OCI-LY1 (cell line): ENCODE data around the gene LACC1.

Source experiments
- H2AFZ ChIP-seq: fragments of 200-600 bp; sonication (generic), shearing (Covaris generic); 2 replicates; pipeline ENCODE4 v1.6.0; 2014; ENCODE audit warnings: antibody characterized with exemption, mild to moderate bottlenecking, low read length
- H3F3A ChIP-seq: fragments of 200-600 bp; sonication (generic), shearing (Covaris generic); 2 replicates; pipeline ENCODE4 v1.6.0; 2014; ENCODE audit warnings: mild to moderate bottlenecking, antibody characterized with exemption, low read length, moderate library complexity; ENCODE audit not compliant: insufficient read depth
- H3K27ac ChIP-seq: fragments of 200-600 bp; sonication (generic); 2 replicates; pipeline ENCODE4 v1.5.1; 2014; ENCODE audit warnings: low read length, mixed run types, mild to moderate bottlenecking, low read depth; ENCODE audit not compliant: poor library complexity, severe bottlenecking
- H3K27me3 ChIP-seq: fragments of 200-600 bp; sonication (generic); 2 replicates; pipeline ENCODE4 v1.6.0; 2014; ENCODE audit warnings: antibody characterized with exemption, mild to moderate bottlenecking, low read length, moderate library complexity; ENCODE audit not compliant: insufficient read depth
- H3K36me3 ChIP-seq: fragments of 200-600 bp; sonication (generic); 2 replicates; pipeline ENCODE4 v1.6.1; 2014; ENCODE audit warnings: mild to moderate bottlenecking, antibody characterized with exemption, low read length, moderate library complexity, mixed read lengths; ENCODE audit not compliant: insufficient read depth
- H3K4me1 ChIP-seq: fragments of 200-600 bp; sonication (generic); 2 replicates; pipeline ENCODE4 v1.5.1; 2014; ENCODE audit warnings: mild to moderate bottlenecking, low read length, moderate library complexity; ENCODE audit not compliant: insufficient read depth, severe bottlenecking
- H3K4me2 ChIP-seq: fragments of 200-600 bp; sonication (generic), shearing (Covaris generic); 2 replicates; pipeline ENCODE4 v1.6.1; 2014; ENCODE audit warnings: low read length
- H3K4me3 ChIP-seq: fragments of 200-600 bp; sonication (generic); 2 replicates; pipeline ENCODE4 v1.5.1; 2014; ENCODE audit warnings: low read length, low read depth, mild to moderate bottlenecking, mixed read lengths; ENCODE audit not compliant: poor library complexity, severe bottlenecking
- H3K79me2 ChIP-seq: fragments of 200-600 bp; shearing (Covaris generic); 2 replicates; pipeline ENCODE4 v1.6.1; 2016; ENCODE audit warnings: mixed run types, low read length, mixed read lengths; ENCODE audit not compliant: insufficient read depth
- H3K9ac ChIP-seq: fragments of 200-600 bp; sonication (generic), shearing (Covaris generic); 2 replicates; pipeline ENCODE4 v1.6.1; 2014; ENCODE audit warnings: mild to moderate bottlenecking, low read length, mixed read lengths
- H3K9me2 ChIP-seq: fragments of 200-600 bp; sonication (generic), shearing (Covaris generic); 2 replicates; pipeline ENCODE4 v1.6.1; 2014; ENCODE audit warnings: low read depth, mild to moderate bottlenecking, low read length, mixed read lengths
- H3K9me3 ChIP-seq: fragments of 200-600 bp; shearing (Covaris generic); 2 replicates; pipeline ENCODE4 v1.6.1; 2014; ENCODE audit warnings: low read length, mixed read lengths
- H4K20me1 ChIP-seq: fragments of 200-600 bp; sonication (generic), shearing (Covaris generic); 2 replicates; pipeline ENCODE4 v1.6.0; 2016; ENCODE audit warnings: mild to moderate bottlenecking, low read length; ENCODE audit not compliant: insufficient read depth
- EZH2 ChIP-seq: fragments of 200-600 bp; sonication (generic), shearing (Covaris generic); IDR thresholded peaks from 2 replicates; pipeline ENCODE4 v1.8.0; 2017; ENCODE audit warnings: borderline replicate concordance, mixed run types, mild to moderate bottlenecking, antibody characterized with exemption, low read length, moderate library complexity, mixed read lengths
- TF ChIP-seq, protein P1 (sequence below): fragments of 200-600 bp; sonication (generic), shearing (Covaris generic); IDR thresholded peaks from 2 replicates; pipeline ENCODE4 v1.5.1; 2017; ENCODE audit warnings: mild to moderate bottlenecking, antibody characterized with exemption, low read length, moderate library complexity, mixed read lengths

Gene LACC1

DNA sequence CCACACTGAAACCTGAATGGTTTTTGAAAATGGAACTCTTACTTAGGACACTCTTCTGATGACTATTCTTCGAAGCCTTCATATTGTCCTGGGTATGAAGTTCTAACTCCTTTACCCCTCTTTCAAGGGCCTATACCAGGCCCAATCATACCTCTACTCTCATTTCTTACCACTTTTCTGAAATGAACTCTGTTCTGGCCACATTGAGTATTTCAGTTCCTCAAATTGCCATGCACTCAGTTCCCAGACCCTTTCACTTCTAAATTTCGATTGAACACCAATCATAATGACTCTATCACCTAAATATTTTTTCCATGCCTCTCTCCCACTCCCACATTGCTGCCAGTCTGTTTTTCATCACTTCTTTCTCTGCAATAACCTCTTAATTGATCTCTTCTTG, 53.7 kb downstream of the LACC1 start:
- Histone ChIP-seq H3K4me1 (no peaks in the 10 kb centered on the region), H3K36me3 (no peaks in the 10 kb centered on the region), H4K20me1 (no peaks in the 10 kb centered on the region), H3K9me2 (no peaks in the 10 kb centered on the region), H3K4me2 (no peak overlapping the region), H3F3A (no peaks in the 10 kb centered on the region), H3K79me2 (no peaks in the 10 kb centered on the region), H2AFZ (no peak overlapping the region), H3K27me3 (no peaks in the 10 kb centered on the region), H3K9ac (no peak overlapping the region), H3K4me3 (no peak overlapping the region), H3K27ac (no peak overlapping the region), H3K9me3 (peaks cover 2% of the 10 kb centered on the region; the same call in 1 of the 2 replicates)
- no peak for TF ChIP-seq EZH2
- TF ChIP-seq, protein P1, sequence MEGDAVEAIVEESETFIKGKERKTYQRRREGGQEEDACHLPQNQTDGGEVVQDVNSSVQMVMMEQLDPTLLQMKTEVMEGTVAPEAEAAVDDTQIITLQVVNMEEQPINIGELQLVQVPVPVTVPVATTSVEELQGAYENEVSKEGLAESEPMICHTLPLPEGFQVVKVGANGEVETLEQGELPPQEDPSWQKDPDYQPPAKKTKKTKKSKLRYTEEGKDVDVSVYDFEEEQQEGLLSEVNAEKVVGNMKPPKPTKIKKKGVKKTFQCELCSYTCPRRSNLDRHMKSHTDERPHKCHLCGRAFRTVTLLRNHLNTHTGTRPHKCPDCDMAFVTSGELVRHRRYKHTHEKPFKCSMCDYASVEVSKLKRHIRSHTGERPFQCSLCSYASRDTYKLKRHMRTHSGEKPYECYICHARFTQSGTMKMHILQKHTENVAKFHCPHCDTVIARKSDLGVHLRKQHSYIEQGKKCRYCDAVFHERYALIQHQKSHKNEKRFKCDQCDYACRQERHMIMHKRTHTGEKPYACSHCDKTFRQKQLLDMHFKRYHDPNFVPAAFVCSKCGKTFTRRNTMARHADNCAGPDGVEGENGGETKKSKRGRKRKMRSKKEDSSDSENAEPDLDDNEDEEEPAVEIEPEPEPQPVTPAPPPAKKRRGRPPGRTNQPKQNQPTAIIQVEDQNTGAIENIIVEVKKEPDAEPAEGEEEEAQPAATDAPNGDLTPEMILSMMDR: no peak

DNA sequence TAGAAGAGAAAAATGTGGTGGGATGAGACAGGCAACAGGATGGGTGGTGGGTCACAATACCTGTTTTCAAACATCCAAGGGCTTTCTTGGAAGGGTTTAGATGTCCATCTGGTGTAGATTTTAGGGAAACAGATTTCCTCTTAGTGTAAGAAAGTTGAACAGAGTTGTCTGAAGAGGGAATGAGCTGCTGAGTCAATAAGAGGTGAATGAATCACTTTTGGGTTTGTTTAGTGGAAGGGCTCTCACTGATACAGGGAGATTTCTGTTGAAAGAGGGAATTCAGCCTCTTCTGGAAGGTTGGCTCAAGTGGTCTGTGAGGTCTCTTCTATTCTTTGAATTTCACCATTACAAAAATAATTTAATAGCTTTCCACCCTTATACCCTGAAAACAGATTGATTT, 54.6 kb downstream of the LACC1 start:
- H3K9me2 ChIP-seq: no peaks in the 10 kb centered on the region
- no peaks in the 10 kb centered on the region for H4K20me1 ChIP-seq
- H3K4me3 ChIP-seq: no peak overlapping the region
- no peaks in the 10 kb centered on the region for H3K36me3 ChIP-seq
- no peak for TF ChIP-seq EZH2
- TF ChIP-seq, protein P1: no peak
- H3K9ac ChIP-seq: no peak overlapping the region
- no peaks in the 10 kb centered on the region for H3F3A ChIP-seq
- no peak overlapping the region for H2AFZ ChIP-seq
- no peaks in the 10 kb centered on the region for H3K79me2 ChIP-seq
- H3K9me3 ChIP-seq: peaks cover 2% of the 10 kb centered on the region; the same call in 1 of the 2 replicates
- no peak overlapping the region for H3K4me2 ChIP-seq
- H3K4me1 ChIP-seq: no peaks in the 10 kb centered on the region
- no peak overlapping the region for H3K27ac ChIP-seq
- no peaks in the 10 kb centered on the region for H3K27me3 ChIP-seq

DNA sequence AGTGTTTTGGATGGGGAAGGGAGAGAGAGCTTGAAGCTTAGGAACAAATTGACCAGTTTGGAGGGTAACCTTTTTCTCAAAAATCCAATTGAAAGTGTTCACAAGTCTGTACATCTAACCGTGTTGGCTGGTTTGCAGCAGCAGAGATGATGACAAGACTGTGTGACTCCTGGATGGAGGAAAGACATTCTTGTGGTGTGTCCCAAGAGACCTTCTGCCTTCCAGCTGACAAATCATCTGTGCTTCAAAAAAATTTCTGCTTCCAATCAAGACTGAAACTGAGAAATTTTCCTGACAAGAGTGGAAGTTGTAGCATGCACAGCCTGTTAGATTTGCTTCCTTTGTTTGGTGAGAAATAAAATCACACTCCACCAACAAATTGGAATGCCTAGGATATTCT, 56.2 kb downstream of the LACC1 start:
- no peak overlapping the region for H2AFZ ChIP-seq

More for the DNA sequence above, 56.2 kb downstream of the LACC1 start:
- H3K4me1 ChIP-seq: no peaks in the 10 kb centered on the region
- no peaks in the 10 kb centered on the region for H3K9me2 ChIP-seq
- no peak overlapping the region for H3K4me3 ChIP-seq
- no peak for TF ChIP-seq EZH2
- TF ChIP-seq, protein P1: no peak
- H3K9me3 ChIP-seq: peaks cover 1% of the 10 kb centered on the region; the same call in 1 of the 2 replicates
- no peaks in the 10 kb centered on the region for H3F3A ChIP-seq
- H3K4me2 ChIP-seq: no peak overlapping the region
- no peaks in the 10 kb centered on the region for H4K20me1 ChIP-seq
- H3K27ac ChIP-seq: no peak overlapping the region
- H3K9ac ChIP-seq: no peak overlapping the region
- no peaks in the 10 kb centered on the region for H3K79me2 ChIP-seq
- H3K27me3 ChIP-seq: no peaks in the 10 kb centered on the region
- H3K36me3 ChIP-seq: no peaks in the 10 kb centered on the region
